GM20431 (cell line): ENCODE data around the gene SPAG8.

Source experiments
- in situ Hi-C: fragments of 300-500 bp; cut with MseI, MboI; formaldehyde crosslinking; loops from one replicate; pipeline ENCODE4 v1.15.0; 2020; ENCODE audit warnings: low sequenced_read_pairs; ENCODE audit not compliant: unreplicated experiment

The SPAG8 gene

GRCh38 chr9:35840881-35841644, 29.0 kb upstream of the SPAG8 start:
- in situ Hi-C loops: no loop called here

- in situ Hi-C loops: no loop called here
Observed at GRCh38 chr9:35839926-35840325, 27.9 kb upstream of the SPAG8 start.

DNA sequence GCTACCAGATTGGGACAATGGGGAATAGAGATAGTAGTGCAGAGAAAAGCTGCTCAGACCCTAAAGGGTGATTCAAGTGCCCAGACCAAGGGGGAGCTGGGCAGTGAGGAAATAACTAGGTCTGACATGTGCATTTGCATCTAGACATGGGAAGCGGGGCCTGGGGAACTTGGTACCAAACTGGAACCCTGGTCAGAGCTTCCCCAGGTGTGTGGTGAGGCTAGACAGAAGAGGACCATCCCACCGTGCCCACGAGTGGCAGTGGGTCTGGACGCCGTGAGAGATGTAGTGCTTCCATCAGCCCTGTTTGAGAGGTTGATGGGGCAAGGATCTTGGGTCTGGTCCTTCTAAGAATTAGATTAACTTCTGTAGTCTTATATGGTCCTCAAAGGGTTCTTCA, 24.5 kb upstream of the SPAG8 start:
- in situ Hi-C loops: no loop called here

GRCh38 chr9:35835766-35836165, 23.7 kb upstream of the SPAG8 start:
- in situ Hi-C loops: no loop called here

GRCh38 chr9:35835216-35835632, 23.2 kb upstream of the SPAG8 start:
- in situ Hi-C loops: no loop called here

- in situ Hi-C loops: no loop called here
Observed at GRCh38 chr9:35834260-35835215, 22.5 kb upstream of the SPAG8 start.

- in situ Hi-C loops: no loop called here
Observed at GRCh38 chr9:35832814-35833213, 20.8 kb upstream of the SPAG8 start.

- in situ Hi-C loops: no loop called here
Observed at GRCh38 chr9:35831040-35831439, 19.0 kb upstream of the SPAG8 start.

GRCh38 chr9:35829764-35830096, 17.7 kb upstream of the SPAG8 start:
- in situ Hi-C loops: loop anchor here (10.0 kb wide), 1 partner anchor 55 kb away; no protein-coding TSS in a partner anchor

- in situ Hi-C loops: loop anchor here (10.0 kb wide), 1 partner anchor 56 kb away; no protein-coding TSS in a partner anchor
Observed at GRCh38 chr9:35829084-35829763, 17.2 kb upstream of the SPAG8 start, which contains the start of gene TMEM8B. Gene TMEM8B, plus strand, starts transcription at chr9:35829228. Its CDS starts 220 bp downstream, at chr9:35829448.

- in situ Hi-C loops: loop anchor here (10.0 kb wide), 1 partner anchor 56 kb away; no protein-coding TSS in a partner anchor
Observed at GRCh38 chr9:35828716-35829083, 16.6 kb upstream of the SPAG8 start, which contains the start of gene FAM221B. Gene FAM221B, minus strand, starts transcription at chr9:35828732. Its CDS starts 2,571 bp downstream, at chr9:35826161.

DNA sequence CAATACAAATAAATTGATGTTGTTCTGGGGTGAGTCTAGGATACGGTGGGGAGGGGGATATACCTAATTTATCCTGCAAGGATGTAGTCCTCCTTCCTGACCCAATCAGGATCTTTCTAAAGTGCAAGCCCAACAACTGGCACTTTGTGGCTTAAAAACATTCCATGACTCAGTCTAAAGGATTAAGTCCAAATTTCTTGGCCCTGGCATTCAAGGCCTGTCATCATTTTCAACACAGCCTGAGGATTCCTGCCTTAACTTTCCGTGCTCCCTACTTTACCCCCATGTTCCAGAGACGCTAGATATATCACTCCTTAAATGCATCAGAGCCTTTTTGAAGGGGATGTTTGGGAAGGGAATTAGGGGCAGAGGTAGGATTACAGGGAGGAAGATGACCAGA, 15.4 kb upstream of the SPAG8 start:
- in situ Hi-C loops: loop anchor here (10.0 kb wide), 1 partner anchor 57 kb away; no protein-coding TSS in a partner anchor

DNA sequence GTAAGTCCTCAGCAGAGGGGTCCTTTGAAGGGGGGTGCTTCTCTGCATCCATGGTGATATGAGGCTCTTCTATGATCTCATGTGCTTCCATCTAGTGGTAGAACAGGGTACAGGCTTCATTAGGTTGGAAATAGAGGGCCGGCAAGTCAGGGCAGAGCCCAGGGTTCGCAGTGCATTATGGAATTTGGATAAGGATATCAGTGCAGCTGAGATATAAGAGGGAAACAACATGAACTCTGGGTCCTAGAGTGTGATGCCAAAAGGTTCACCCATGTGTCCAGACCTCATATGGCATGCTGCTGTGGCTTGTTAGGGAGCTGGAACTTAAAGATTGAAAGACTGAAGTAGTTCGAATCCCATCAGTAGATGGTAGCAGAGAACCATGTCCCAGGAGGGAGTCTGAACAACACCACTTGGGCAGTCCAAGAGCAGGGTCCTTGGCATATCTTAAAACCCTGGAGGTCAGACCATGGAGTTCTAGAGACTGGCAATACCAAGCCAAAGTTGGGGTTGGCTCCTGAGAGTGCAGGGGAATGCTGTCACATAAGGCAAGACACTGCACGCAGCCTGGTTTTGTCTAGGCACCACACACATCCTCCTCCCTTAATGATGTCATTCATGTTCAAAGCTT, 14.1 kb upstream of the SPAG8 start:
- in situ Hi-C loops: loop anchor here (10.0 kb wide), 1 partner anchor 59 kb away; no protein-coding TSS in a partner anchor

GRCh38 chr9:35822926-35823325, 10.9 kb upstream of the SPAG8 start:
- in situ Hi-C loops: loop anchor here (10.0 kb wide), 1 partner anchor 62 kb away; no protein-coding TSS in a partner anchor

GRCh38 chr9:35820076-35820475, 8.0 kb upstream of the SPAG8 start:
- in situ Hi-C loops: loop anchor here (10.0 kb wide), 1 partner anchor 65 kb away; no protein-coding TSS in a partner anchor

DNA sequence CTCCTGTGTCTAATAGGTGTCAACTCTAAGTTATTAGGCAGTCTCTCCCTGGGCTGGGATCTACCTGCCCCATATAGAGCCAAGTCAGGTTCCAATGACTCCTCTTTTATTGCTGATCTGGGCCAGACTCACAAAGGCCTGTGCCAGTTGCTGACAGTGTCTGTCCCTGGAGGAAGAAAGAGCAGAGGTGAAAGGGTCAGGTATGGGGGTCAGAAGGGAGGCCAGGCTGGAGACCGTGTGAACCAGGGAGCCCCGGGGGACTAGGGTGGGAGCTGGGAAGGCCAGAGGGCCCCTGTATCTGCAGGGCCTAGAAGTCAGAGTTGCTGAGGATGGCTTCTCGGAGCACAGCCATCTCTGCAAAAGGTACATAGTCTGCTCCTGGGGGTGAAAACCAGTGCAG, 6.3 kb upstream of the SPAG8 start:
- in situ Hi-C loops: no loop called here

- in situ Hi-C loops: no loop called here
Observed at GRCh38 chr9:35816708-35817107, 4.6 kb upstream of the SPAG8 start.

DNA sequence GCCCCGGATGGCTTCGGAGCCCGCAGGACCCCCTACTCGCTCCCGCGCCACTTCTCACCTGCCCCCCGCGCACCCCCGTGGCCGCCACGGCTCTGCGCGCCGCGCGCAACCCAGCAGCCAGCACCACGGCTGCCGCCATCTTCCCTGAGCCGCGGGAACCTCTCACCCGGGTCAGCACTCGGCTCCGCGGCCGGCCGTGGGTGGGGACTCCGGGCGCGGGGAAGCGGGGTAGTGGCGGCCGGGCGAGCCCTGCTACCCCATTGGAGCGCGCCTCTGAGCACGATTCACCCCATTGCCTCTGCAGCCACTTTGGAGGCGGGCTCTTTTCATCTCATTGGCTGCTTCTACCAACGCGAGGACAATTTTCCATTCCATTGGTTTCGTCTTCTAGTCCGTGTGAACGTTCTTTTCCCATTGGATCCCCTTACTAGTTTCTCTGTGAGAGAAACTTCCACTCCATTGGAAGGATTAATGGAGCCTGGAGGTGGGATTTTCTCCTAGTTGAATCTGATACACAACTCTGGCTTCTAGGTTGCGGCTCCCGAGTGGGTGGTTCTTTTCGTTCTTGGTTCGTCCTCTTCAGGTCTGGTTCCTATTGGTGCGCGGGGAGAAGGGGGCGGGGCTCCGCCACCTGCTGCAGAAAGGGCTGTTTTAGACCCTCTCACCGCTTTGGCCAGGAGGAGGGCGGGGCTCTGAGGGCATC, 2.9 kb upstream of the SPAG8 start, which contains the start of gene HINT2:
HINT2 (minus strand) TSS at position 202 of the 703 bp plus-strand sequence; CDS start at position 139, 63 bp downstream.
- in situ Hi-C loops: no loop called here
